GM18867 (cell line): ENCODE results near the gene SULT1C2.

Experiments used
- ATAC-seq: cut with Tn5 transposase; IDR thresholded peaks from one replicate; pipeline ENCODE4 v1.9.1; 2021; ENCODE audit warnings: mild to moderate bottlenecking, moderate library complexity; ENCODE audit not compliant: unreplicated experiment

The SULT1C2 gene

DNA sequence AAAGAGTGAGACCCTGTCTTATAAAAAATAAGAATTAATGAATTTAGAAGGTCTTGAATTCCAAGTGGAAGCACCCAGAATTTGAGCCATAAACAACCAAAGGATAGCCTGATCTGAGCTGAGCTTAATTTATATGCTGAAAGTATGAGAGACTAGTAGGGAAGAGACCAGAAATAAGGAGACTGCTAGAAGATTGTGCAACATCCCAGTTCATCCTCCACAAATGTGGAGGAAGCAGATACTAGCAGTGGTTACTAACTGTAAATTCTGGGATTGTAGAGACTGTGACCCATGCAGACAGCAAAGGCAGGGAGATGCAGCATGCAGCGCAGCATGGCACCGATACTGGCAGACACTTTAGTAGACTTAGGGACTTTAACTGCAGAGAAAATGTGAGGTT is 1.5 kb upstream of the SULT1C2 start:
- ATAC-seq: no peak

DNA sequence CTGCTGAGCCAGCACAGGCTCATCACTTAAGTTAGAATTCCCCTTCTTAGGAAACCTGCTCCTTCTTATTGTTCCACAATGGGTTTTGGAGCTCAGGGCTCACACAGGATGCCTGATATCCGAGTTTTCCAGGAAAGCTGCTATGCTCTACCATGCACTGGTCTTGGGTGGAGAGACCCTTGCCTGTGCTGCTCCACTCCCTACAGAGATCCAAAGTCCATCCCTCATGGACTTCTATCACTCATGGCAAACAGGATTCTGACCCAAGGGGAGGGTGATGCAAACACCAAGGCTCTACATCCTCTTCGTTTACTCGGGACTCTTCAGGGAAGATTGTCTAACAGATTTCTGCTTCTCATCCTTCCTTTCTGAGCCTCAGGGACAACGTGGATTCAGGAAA is 5.2 kb downstream of the SULT1C2 start:
- no peak for ATAC-seq

DNA sequence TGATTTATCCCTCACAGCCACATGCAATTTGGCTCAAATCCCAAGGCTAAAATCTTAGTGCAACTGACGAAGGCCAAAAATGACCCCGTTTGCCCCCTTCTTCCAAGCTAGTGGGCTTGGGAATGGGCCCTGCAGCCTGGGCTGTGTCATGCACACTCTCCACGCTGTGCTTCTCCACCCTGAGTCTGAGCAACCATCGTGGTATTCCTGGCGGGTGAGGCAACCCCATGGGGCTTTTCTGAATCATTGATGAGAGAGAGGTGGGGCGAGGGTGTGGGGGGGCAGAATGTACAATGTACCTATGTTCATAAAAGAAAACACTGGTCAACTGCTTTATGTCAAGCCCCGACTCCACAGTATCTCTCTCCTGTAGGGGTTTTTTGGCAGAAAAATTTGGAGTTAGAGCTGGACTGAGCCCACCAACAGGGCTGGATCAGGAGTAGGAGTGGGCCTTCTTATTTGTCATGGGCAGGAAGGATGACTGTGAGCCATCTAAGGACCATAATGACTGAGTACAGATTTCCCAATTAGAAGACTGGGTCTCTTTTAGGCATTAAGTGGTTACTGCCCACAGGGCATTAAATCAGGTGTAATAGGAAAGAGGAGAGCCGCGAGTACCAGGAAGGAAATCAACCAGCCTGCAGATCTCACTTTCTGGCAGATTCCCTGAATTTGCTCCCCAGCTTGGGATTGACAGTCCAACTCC is 8.9 kb downstream of the SULT1C2 start:
- ATAC-seq: no peak

DNA sequence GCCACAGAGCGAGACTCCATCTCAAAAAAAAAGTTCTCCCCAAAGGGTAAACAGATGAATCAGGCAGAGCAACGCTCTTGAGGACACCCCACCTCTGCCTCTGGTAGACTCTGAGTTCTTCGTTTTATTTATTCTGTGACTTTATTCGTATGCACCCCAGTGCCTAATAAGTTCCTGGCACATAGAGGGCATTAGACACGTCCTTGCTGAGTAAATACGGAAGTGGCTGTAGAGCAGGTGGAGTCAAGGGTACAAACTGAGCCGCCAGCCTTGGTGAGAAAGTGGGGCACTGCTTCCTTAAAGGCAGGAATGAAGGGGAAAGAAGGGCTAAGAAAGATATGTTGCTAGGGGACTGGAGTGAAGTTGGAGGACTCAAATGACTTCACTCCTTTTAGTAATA is 12.9 kb downstream of the SULT1C2 start:
- ATAC-seq: no peak

DNA sequence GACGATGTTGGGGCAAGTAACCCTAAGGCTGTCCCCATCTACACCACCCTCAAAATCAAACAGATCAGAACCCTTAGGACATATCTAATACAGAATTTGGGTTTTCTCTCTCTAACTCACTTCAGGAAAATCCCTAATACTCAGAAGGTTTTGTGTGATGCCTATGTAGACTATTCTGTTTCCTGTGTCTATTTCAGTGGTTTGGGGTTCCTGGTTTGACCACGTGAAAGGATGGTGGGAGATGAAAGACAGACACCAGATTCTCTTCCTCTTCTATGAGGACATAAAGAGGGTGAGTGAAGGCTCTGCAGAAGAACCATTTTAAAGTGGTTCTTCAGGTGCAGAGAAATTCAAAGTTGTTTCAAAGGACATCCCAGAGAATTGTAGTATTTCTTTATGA is 16.3 kb downstream of the SULT1C2 start:
- ATAC-seq: peak; percentile 65

DNA sequence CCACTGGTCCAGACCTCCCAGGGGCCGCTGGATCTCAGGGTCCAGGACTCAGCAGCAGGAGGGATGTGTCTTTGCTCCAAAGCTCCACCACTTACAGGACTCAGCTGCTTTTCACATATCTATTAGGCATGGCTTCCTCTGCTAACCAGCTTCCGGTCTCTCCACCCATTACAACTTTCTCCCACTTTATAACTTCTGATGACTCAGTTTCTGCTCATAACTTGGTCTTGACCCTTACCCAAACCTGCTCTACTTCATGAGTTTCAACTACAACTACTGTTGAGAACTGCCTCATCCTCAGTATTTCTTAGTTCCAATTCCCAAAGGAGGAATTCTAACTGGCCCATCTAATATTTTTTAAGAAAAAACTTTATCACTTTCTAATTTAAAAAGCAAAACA is 17.2 kb downstream of the SULT1C2 start:
- no peak for ATAC-seq

DNA sequence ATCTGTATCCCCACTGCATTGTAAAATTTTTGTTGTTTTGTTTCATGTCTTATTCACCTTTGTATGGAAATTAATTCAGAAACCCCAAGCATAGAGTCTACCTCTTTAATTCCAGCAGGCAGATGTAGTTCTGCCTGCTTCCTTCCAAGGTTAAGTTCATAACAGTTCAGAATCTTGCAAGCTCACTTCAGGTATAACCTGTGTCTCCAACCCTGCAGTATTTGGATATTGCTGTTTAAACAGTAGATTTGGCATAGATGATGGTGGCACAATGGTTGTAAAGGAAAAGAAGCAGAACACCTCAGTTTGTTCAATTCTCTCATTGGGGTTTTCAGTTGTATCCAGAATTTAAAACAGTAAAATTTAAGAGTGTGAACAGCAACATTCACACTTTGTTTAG is 21.2 kb downstream of the SULT1C2 start:
- no peak for ATAC-seq

DNA sequence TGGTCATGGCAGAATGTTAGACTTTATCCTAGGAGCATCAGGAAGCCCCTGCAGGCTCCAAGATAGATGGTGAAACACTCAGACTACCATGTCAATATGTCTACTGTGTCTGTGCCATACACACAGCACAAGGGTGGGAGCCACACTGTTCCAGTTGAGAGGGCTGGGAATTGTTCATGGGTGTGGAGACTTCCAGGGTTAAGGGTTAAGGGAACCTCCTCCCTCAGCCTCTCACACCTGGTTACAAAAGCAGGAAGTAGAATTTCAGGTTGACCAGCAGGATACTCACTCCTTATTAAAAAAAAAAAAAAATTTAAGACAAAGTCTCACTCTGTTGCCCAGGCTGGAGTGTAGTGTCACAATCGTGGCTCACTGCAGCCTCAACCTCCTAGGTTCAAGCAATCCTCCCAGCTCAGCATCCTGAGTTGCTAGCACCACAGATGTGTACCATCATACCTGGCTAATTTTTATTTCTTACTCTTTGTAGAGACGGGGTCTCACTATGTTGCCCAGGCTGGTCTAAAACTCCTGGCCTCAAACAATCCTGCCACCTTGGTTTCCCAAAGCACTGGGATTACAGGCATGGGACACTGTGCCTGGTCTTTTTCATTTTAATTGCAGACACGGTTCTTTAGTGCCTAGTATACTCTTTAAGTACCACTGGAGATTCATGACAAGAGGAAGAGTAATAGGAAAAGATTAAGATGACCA is 26.0 kb downstream of the SULT1C2 start:
- no peak for ATAC-seq

DNA sequence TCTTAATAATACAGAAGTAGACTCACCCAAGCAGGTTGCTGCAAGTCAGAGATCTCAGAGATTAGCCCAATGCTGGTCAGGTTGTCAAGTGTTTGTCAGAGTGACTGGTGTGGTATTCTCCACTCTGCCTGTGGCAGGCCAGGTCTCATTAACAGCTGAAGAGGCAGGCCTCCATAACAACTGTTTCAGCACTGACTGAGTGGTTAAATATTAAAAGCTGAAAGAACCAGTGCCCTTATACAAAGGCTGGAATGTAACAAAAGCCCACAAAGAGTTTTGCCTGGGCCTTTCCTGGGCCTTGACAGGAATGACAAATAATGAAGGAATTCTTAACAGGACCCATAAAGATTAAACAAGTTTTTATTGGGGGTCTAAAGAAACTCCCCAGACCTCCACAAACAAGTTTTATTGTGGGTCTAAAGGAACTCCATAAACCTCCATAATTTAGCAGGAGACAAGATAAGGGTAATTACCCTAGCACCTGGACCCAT is 26.8 kb downstream of the SULT1C2 start:
- ATAC-seq: no peak

DNA sequence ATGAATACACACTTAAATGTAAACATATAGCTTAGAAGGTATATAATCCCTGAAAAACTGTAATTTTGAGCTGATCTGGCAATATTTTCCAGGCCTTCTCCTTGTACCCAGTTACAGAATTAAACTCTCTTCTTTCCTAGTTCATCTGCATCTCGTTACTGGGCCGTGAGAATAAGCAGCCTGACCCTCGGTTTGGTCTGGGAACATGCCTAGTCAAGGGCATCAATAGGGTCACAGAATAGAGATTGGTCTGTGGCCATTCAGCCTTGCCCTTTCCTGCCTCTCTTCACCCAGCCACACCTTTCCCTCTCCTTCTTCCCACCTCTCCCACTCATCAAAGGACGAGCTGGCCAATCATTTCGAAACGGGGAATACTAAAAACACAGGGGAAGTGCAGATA is 27.3 kb downstream of the SULT1C2 start:
- ATAC-seq: no peak

DNA sequence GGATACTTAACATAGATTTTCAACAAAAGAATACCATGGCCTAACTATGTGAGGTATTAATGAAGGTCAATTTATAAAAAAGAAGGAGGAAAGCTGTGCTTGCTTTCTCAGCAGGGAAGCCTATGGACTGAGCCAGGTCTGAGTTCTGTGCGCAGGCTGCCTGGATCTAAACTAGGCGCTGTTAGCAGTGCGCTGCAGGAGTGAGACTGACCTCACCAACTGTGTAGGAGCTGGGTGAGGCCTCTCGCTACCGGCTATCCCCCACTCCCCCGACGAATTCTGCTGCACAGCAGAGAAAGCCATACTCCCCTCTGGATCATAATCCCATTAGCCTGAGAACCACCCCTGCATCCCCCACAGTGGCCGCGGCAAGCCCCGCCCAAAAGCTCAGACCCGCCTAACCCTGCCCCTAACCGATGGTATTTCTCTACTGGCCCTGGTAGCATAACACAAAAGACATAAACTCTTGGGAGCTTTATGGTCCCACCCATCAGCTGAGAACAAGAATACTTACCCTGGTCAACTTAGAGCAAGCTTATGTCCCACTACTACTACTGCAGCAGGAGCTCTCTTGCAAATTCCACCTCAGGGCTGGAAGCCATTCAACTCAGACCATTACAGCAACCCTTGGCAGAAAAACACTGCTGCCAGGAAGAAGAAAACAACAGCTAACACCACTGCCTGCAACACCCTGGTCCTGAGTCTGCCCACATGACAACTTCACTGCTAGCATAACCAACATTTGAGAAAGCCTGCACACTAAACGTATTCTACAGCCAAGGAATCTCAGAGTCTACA is 28.0 kb downstream of the SULT1C2 start:
- ATAC-seq: no peak

DNA sequence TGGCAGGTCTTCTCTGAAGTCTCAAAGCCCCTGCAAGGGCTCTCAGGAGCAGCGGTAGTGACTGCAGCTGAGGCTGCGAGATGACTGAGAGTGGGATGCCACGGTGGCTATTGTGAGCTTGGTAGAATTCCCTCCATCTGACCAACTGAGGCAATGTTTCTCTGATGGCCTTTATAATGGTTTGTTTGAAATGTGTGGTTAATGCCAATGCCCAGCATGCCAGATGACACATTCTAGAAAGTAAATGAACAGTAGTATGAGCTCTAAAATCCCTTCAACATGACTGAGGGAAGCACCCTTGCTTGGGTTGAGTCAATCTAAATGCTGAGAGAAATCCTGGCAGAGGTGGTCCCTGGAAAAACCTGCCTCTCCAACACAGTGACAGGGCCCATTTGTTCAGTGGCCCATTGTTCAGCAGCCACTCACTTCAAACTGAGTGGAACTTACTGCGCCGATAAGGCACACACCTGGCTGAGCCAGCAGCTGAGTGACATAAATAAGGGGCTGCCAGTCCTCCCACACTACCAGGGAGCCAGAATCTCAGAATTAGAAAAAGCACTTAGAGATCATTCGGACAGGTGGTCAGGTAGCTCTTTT is 31.7 kb downstream of the SULT1C2 start:
- no peak for ATAC-seq

DNA sequence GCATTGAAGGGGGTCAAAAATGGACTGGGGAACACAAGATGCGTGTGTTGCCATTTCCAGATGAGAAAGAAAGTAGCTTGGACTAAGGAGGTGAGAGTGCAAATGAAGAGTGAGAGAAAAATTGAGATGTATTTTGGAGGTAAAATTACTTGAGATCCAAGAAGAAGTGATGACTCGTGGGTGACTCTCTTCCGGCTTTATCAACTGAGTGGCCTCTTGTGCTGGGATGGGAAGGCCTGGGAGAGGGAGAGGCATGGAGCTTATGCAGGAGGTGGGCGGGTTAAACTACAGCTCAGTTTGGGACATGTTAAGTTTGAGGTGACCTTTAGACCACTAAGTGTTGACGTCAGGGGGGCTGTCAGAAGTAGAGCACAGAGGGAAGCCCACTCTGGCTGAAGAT is 34.9 kb downstream of the SULT1C2 start:
- no peak for ATAC-seq

DNA sequence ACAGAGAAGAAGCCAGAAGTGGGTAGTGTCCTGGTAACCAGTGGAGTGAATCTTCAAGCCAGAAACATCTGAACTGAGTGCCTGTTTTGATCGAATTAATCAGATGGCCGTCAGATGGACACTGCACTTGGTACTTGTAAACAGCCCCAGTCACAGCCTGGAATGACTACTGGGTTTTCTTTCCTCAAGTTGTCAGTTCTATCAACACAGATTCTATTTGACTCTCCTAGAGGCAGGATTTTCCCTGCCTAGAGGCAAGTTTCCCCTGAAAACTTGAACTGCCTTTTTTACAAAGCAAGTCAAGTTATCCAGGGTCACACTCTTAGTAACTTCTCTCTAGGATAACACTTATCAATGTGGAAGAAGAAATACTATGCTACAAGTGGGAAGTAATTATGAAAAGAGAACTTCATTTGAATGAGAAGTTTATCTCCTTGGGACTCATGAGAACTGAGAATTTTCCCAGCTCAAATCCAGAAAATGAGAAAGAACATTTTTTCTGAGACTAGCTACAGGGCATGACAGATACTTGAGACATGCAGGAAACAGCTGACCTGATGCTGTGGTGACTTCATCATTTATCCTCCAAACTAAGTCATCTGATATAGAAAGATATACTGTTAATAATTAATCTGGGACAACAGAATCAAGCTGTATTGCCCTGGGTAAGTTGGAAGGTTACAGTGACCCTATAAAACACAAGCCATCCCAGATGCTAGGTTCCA is 36.0 kb downstream of the SULT1C2 start:
- no peak for ATAC-seq

DNA sequence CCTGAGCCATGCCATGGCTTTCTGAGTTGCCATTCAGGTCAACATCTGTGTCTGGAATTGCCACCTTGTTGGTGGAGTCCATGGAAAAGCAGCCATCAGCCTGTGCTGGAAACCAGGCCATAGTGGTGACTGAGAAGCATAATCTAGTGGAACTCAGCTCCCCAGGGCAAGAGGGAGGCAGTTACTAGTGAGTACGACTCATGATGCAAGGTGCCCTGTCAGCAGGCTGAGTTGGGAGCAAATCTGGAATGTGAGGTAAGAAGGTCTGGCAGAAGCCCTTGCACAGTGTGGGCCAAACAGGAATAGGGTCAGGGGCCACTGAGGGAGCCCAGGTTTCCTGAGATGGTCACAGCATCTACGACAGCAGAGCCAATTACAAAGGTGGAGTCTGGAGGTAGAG is 37.1 kb downstream of the SULT1C2 start:
- ATAC-seq: no peak

DNA sequence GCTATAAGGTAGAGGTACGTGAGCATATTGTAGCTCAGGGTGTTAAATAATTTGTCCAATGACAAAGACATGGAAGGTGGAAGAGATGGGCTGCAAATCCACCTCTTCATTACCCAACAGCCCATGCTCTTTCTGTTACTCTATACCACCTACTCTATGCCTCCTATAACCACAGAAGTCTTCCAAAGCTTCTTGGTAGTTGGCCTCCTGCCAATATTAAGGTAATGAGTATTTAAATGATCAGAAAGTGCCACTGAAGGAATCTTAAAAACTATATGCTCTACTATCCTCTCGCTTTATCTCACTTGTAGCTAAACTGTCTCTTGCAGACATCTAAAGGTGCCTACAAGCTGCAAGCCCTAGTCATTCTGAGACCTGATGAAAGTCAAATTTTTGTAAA is 41.1 kb downstream of the SULT1C2 start:
- ATAC-seq: no peak

DNA sequence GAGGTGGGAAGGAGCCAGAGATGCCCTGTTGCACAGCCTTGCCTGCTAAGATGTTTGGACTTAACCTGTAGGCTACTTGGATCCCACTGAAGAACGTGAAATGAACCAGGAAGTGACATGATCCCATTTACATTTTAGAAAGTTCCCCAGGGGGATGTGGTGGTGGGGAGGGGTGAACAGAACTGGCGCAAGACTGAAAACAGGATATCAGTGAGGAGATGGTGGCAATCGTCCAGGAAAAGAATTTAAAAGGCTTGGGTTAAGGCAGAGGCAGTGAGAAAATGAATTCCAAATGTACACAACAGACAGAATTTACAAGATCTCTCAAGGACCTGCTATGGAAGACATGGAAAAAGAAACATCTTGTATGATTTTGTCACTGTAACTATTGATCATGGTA is 42.3 kb downstream of the SULT1C2 start:
- no peak for ATAC-seq

DNA sequence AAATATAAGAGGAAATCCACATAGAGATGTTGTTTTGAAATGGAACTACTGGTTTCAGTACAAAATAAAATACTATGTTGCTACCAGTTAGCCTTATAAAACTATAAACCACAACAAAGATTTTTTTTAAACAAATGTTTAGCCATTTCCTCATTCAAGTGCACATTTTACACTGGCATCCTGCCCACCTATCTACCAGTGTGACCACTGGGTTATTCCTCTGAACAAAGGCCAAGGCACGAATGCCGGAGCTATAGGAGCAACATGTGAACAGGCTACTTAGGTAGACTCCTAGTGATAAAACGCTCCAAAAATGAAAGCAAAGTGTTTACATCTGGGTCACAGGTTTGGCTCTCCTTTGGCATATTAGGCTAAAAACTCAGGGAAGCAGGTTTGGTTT is 57.3 kb downstream of the SULT1C2 start:
- no peak for ATAC-seq

DNA sequence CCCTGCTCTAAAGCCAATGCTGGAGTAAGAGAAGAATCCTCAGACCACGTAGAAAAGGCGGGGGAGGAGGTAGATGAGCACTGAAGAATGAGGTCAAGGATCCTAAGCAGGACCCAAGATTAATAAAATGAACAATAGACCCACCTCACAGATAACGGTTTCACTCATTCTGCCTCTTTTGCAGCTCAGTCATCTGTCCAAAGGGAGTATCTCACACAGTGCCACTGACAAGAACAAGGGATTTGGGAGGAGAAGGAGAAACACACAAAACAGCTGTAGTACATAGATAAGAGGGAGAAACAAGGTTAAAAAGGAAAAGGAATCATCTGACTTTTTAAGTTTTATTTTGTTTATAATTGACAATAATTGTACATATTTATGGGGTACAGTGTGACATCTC is 58.1 kb downstream of the SULT1C2 start:
- ATAC-seq: no peak

DNA sequence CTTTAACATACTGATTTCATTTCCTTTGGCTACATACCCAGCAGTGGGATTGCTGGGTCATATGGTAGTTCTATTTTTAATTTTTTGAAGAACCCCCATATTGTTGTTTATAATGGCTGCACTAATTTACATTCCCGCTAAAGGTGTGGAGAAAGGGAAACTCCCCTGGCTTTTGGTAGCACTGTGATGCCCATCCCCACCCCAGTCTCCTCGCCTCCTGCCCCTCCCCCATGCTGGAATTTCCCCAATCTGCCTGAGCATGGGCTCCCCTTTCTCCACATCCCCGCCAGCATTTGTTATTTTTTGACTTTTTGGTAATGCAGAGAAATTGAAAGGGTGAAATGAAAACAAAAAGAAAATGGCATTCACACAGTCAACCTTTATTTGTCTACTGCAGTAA is 59.1 kb downstream of the SULT1C2 start:
- no peak for ATAC-seq
